Activated CD4-positive, CD25-positive, alpha-beta regulatory T cell treated with anti-CD3 and anti-CD28 coated beads, Interleukin-2, amount 50 U/mL, for 72 hours (primary cell): ENCODE results near the gene CFAP54.
A peak's percentile ranks its signal among the peaks of the same experiment; 100 is the strongest.
"Not testable (repeated sequence)": the region's sequence is repeated elsewhere in the genome, so short reads cannot be mapped to it uniquely, and the experiment has no call there.

Source experiments
- DNase-seq: peaks from one replicate; pipeline ENCODE4 v3.0.0; 2021

Gene CFAP54

DNA sequence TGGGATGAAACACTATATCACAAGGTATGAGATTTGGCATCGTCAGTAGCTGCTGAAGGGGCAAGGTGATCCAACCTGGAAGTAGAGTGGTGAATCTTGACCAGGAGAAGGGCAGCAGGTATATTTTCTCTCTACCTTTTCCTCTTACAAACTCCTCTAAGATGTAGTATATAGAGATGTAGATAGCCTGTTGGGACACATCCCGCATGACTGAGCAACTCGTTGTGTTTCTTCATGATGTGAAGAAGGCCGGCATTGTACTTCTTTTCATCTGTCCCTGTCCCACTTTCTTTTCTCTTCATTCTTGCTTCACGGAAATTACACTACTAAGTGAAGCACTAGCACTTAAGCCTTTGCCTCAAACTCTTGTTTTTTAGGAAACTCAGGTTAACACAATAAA lies 7.3 kb upstream of the CFAP54 start:
- no peak for DNase-seq

DNA sequence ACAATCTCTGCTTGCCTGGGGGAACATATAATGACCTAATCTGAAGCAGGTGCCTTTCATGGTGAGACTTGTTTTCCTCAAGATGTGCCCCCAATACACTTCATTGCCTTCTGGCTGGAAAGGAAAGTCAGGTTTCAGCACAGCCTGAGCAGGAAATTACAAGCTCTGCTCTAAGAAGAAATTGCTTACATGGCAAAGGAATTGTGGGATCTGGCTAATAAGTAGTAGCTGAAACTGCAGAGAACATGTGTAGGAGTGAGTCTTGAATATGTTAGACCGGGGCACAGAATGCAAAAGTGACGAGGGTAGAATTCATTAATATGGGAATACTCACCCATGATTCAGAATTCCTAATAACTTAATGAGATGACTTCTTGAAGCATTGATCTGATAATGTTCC lies 6.3 kb upstream of the CFAP54 start:
- no peak for DNase-seq

DNA sequence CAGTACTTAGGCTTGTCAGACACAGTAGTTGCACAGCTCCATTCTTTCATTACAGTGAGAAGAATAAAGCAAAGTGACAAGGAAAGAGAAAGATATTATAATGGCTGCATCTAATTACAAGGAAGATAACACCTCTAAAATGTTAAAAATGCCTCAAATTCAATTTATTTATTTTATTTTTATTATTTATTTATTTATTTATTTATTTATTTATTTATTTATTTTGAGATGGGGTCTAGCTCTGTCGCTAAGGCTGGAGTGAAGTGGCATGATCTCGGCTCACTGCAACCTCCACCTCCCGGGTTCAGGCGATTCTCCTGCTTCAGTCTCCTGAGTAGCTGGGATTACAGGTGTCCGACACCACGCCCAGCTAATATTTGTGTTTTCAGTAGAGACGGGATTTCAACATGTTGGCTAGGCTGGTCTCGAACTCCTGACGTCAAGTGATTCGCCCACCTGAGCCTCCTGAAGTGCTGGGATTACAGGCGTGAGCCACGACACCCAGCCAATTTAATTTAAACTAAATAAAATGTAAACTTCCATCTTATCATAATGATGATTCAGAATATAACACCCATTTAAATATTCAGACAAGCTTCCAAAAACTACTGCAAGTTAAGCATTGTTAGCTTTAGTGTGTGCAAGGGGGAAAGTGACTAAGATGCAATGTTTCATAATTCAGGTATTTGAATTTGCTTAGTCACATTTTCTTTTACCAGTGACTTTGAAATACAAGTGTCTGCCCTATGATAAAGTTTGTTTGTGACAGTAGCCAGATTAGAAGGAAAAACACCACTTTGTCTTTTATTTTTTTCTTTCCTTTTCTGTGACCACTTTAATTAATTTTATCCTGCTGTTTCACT lies 2.4 kb upstream of the CFAP54 start:
- DNase-seq = no peak

DNA sequence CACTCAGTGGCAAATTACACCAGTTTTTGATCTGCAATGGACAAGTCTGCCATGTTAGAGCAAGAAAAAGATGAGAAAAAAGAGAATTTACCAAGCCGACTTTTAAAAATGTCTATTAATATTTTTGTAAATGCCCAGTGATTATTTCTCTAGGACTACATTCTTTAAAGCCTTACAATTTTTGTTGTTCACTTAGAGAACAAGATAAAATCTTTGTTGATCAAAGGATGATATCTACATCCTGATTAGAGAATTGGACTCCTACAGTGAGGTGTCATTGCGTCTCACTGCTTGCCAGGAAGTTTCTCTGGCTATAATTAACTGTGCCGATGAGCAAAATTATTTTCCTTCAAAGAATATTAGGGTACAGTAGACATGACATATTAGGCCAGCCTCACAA lies 1.7 kb upstream of the CFAP54 start:
- DNase-seq = no peak

GRCh38 chr12:96493106-96493505 lies 3.7 kb downstream of the CFAP54 start:
- no peak for DNase-seq

DNA sequence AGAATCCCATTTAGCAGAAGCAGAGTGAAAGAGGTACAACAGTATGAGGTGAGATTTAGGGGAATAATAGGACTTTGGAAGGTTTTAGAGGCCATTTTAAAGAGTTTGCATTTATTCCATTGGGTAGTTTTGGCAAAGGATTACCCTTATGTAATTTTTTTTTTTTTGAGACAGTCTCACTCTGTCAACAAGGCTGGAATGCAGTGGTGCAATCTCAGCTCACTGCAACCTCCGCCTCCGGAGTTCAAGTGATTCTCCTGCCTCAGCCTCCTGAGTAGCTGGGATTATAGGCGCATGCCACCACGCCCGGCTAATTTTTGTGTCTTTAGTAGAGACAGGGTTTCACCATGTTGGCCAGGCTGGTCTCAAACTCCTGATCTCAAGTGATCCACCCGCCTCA lies 4.8 kb downstream of the CFAP54 start:
- not testable (repeated sequence) for DNase-seq

GRCh38 chr12:96495155-96495554 lies 5.8 kb downstream of the CFAP54 start:
- no peak for DNase-seq

GRCh38 chr12:96495841-96496545 lies 6.6 kb downstream of the CFAP54 start:
- DNase-seq = no peak

DNA sequence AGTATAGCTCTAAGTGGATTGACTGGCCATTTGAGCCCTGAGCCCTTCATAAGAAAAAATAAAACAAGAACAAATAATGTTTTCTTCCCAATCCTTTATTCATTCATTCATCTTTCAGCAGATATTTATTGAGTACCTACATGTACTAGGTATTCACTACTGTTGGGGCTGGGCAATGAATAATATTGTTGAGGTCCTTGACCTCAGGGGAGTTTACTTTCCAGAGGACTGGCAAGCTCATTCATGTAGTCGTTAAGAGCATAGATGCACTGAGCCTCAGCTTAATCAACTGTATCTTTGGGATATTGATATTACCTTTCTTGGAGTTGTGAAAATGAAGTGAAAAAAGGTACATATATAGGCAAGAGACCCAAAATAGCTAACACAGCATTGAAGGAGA lies 7.6 kb downstream of the CFAP54 start:
- no peak for DNase-seq

DNA sequence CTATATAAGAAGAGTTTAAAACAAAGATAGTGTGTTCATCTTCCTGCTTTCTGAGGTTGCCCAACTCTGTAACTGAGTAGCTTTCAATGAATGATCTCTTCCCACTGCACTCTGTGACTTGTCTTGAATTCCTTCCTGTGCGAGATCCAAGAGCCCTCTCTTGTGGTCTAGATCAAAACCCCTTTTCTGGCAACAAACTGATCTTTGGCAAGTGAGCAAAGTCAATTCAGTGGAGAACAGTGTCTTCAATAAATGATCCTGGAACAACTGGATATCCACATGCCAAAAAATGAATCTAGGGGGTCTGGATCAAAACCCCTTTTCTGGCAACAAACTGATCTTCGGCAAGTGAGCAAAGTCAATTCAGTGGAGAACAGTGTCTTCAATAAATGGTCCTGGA lies 8.5 kb downstream of the CFAP54 start:
- DNase-seq = no peak

DNA sequence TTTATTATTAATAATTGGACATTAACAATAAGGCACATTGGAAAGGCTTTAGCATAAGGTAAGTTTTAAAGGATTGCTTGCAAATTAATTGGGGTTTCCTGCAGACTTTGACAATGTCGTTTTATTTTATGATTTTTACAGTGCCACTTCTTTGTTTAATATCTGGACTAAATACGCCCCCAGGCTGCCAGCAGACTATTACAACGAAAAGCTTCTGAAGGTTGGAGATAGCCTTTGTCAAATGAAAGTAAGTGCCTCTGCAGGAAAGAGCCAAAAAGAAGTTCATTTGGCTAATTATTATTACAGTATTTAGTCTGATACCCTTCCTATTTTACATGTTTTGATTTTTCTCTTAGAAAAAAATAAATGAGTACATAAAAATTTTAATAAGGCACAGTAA lies 11.3 kb downstream of the CFAP54 start:
- no peak for DNase-seq

- DNase-seq = no peak
Observed at GRCh38 chr12:96501133-96501761, 11.9 kb downstream of the CFAP54 start.

DNA sequence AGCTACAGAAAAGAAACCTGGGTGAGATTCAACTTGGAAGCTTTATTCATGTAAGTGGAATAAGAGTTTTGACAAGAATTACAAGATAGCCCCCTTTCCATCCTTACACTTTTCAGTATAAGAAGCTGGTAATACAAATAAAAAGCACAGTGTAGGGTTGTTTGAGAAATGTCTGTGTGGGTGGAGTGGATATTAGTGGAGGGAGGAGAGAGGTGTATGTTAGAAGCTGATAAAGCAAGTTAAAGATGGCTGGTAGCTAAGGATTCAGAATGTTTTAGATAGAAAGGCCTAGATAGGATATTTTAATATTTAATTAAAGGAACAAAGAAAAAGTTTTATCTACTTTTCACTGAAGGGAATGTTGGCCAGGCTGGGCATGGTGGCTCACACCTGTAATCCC lies 12.5 kb downstream of the CFAP54 start:
- no peak for DNase-seq

- DNase-seq = no peak
Observed at GRCh38 chr12:96502477-96502876, 13.1 kb downstream of the CFAP54 start.

GRCh38 chr12:96502949-96503532 lies 13.7 kb downstream of the CFAP54 start:
- DNase-seq = no peak

- DNase-seq = no peak
Observed at GRCh38 chr12:96503976-96504375, 14.6 kb downstream of the CFAP54 start.

DNA sequence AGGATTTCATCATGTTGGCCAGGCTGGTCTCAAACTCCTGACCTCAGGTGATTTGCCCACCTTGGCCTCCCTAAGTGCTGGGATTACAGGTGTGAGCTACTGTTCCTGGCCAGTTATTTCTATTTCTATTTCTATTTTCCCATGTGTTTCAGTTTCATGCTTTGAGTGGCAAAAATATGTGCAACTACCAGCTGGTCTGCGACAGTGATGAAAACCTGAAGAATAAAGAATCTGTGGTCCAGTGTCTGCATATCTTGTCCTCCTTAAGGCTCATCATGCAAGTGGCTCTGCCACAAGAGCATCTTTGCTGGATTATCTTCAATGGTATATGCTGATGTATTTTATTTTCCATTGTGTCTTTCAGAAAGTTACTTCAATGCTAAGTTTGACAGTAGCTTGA lies 17.4 kb downstream of the CFAP54 start:
- no peak for DNase-seq

DNA sequence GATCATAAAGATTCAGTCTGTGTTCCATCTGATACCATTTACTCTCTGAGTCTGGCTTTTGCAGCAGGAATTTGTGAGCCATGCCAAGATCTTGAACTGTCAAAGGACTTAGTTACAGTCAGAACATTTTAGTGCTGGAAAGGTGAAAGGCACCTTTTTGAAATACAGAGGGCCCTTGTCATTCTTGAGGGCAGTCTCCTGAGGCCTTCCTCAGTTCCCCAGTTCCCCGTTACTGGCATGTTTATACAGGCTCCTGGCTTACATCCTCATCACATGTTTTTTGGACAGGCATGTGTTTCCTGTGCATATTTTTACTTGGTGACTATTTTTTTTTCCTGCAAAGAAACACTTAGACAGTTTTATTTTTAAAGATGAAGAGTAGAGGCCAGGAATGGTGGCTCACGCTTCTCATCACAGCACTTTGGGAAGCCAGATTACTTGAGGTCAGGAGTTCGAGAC lies 21.0 kb downstream of the CFAP54 start:
- DNase-seq = no peak

DNA sequence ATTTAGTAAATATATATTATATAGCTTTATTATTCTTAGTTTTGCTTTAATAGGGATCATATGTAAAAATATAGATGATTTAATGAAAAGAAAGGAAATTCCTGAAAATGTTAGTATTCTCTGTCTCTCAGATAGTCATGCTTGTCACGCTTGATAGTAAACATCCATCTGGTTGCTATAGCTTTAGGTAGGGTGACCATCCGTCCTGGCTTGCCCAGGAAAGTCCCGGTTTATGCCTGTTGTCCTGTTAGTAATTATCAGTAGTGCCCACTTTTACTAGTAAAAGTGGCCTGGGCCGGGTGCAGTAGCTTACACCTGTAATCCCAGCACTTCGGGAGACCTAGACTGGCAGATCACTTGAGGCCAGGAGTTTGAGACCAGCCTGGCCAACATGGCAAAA lies 23.8 kb downstream of the CFAP54 start:
- no peak for DNase-seq

DNA sequence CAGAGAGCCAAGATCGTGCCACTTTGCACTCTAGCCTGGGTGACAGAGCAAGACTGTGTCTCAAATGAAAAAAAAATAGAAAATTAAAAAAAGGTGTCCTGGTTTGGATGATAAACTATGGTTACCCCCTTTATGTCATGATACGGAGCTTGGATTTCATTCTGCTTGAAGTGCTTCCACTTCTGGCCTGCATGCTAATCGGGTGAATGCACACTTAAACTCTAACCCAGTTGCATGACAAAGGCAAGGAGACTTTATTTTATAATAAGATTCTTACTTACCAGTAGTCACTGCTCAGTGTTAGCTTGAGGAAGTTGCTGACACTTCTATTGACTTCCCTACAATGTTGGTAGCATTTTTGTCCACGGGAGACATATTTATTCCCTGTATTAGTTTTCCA lies 24.3 kb downstream of the CFAP54 start:
- no peak for DNase-seq

- DNase-seq = no peak
Observed at GRCh38 chr12:96514328-96514727, 25.0 kb downstream of the CFAP54 start.

- peak; percentile 79 for DNase-seq
Observed at GRCh38 chr12:96516472-96517430, 27.4 kb downstream of the CFAP54 start.
